HepG2 (cell line): ENCODE data around the gene ANAPC16. TPM values are rescaled to one million over a fixed set of nuclear protein-coding genes. Genes with fewer than 3 reads are reported as not detected.

ENCODE experiments used
- ARHGAP35 ChIP-seq: sonication (generic); formaldehyde crosslinking; IDR thresholded peaks from 2 replicates; pipeline ENCODE4 v1.9.0; 2022; ENCODE audit warnings: mild to moderate bottlenecking, inconsistent platforms, moderate library complexity, missing genetic modification reagents, borderline replicate concordance
- CEBPB ChIP-seq: IDR thresholded peaks from 2 replicates; pipeline ENCODE4 v1.6.1; 2011; ENCODE audit warnings: low read depth, low read length, improper control_type of control experiment, borderline replicate concordance
- CREB1 ChIP-seq, 2 experiments: fragments of 450-650 bp in 1 of 2; IDR thresholded peaks; 2 replicates each; pipeline ENCODE4 v1.6.1; 2016 to 2017; ENCODE audit warnings: control low read depth in 1 of 2, mild to moderate bottlenecking in 1 of 2, missing compliant biosample characterization in 1 of 2, missing genetic modification characterization in 1 of 2
- FOSL2 ChIP-seq: sonication (generic); formaldehyde crosslinking; IDR thresholded peaks from 2 replicates; pipeline ENCODE4 v1.4.0; 2020; ENCODE audit warnings: missing genetic modification reagents
- FOXP4 ChIP-seq: sonication (generic); formaldehyde crosslinking; IDR thresholded peaks from 2 replicates; pipeline ENCODE4 v1.4.0; 2020; ENCODE audit warnings: missing genetic modification reagents
- GPN1 ChIP-seq: sonication (generic); formaldehyde crosslinking; IDR thresholded peaks from 2 replicates; pipeline ENCODE4 v1.5.1; 2020; ENCODE audit warnings: missing genetic modification reagents, borderline replicate concordance
- GTF2F1 ChIP-seq: fragments of 150-350 bp; IDR thresholded peaks from 2 replicates; pipeline ENCODE4 v1.6.1; 2014; ENCODE audit warnings: low read length
- HIC2 ChIP-seq: sonication (generic); formaldehyde crosslinking; IDR thresholded peaks from 2 replicates; pipeline ENCODE4 v1.9.0; 2022; ENCODE audit warnings: low read depth, missing genetic modification reagents
- NONO ChIP-seq, 2 experiments: fragments of 450-650 bp in 1 of 2; sonication (generic) in 1 of 2; formaldehyde crosslinking in 1 of 2; IDR thresholded peaks in 1 of 2; conservative IDR thresholded peaks in 1 of 2; 2 replicates each; pipeline versions ENCODE4 v1.6.1 to v1.8.0; 2017 to 2022; ENCODE audit warnings: mild to moderate bottlenecking in 1 of 2, missing genetic modification reagents in 1 of 2, moderate library complexity in 1 of 2
- PITX1 ChIP-seq: sonication (generic); formaldehyde crosslinking; IDR thresholded peaks from 2 replicates; pipeline ENCODE4 v1.5.1; 2020; ENCODE audit warnings: mild to moderate bottlenecking, missing genetic modification reagents
- REL ChIP-seq: sonication (generic); formaldehyde crosslinking; conservative IDR thresholded peaks from 2 replicates; pipeline ENCODE4 v1.8.0; 2022; ENCODE audit warnings: mild to moderate bottlenecking, missing genetic modification reagents, moderate library complexity
- RXRA ChIP-seq: sonication (generic); formaldehyde crosslinking; IDR thresholded peaks from 2 replicates; pipeline ENCODE4 v1.5.1; 2020; ENCODE audit warnings: missing genetic modification reagents
- SAP130 ChIP-seq: IDR thresholded peaks from 2 replicates; pipeline ENCODE4 v1.6.1; 2016; ENCODE audit warnings: low read depth
- TBX2 ChIP-seq: sonication (generic); formaldehyde crosslinking; IDR thresholded peaks from 2 replicates; pipeline ENCODE4 v1.5.0; 2020; ENCODE audit warnings: missing genetic modification reagents, mild to moderate bottlenecking, borderline replicate concordance
- ZBTB49 ChIP-seq: sonication (generic); formaldehyde crosslinking; IDR thresholded peaks from 2 replicates; pipeline ENCODE4 v1.4.0; 2020; ENCODE audit warnings: missing genetic modification reagents, borderline replicate concordance
- ZHX1 ChIP-seq: sonication (generic); formaldehyde crosslinking; IDR thresholded peaks from 2 replicates; pipeline ENCODE4 v1.8.1; 2022; ENCODE audit warnings: low read depth, mild to moderate bottlenecking, missing genetic modification reagents
- ZNF292 ChIP-seq: sonication (generic); formaldehyde crosslinking; IDR thresholded peaks from 2 replicates; pipeline ENCODE4 v1.8.1; 2022; ENCODE audit warnings: mild to moderate bottlenecking, low read depth, missing genetic modification reagents, borderline replicate concordance
- ZNF746 ChIP-seq: sonication (generic); formaldehyde crosslinking; IDR thresholded peaks from 2 replicates; pipeline ENCODE4 v1.8.0; 2022; ENCODE audit warnings: mild to moderate bottlenecking, missing genetic modification reagents
- ZSCAN31 ChIP-seq: sonication (generic); formaldehyde crosslinking; IDR thresholded peaks from 2 replicates; pipeline ENCODE4 v1.5.0; 2020; ENCODE audit warnings: low read depth, mild to moderate bottlenecking, missing genetic modification reagents
- polyA plus RNA-seq, 8 experiments: library from polyadenylated mRNA; depleted of rRNA in 3 of 8; stranded (reverse) in 7 of 8; unstranded in 1 of 8; fragments of >200 nt; fragmentation: Illumina TruSeq in 4 of 8; extraction: Trizol in 4 of 8; gene quantifications; 2 replicates each; pipeline versions ENCODE4 v1.2.1 to v1.2.3, GENCODE V29; 2011 to 2016; ENCODE audit warnings: low read depth in 4 of 8, missing spikeins in 1 of 8, mixed read lengths in 1 of 8; ENCODE audit not compliant: insufficient read depth in 1 of 8
- total RNA-seq, 5 experiments: library from RNA; depleted of rRNA; stranded (reverse); fragments of >200 nt; fragmentation: Illumina TruSeq; extraction: Trizol; gene quantifications; 2 replicates each; pipeline ENCODE4 v1.2.3, GENCODE V29; 2016; ENCODE audit warnings: low read depth in 1 of 5

Gene ANAPC16
- total and polyA plus RNA-seq, 2 of the 13 experiments (the other 11 are each of a cell fraction or from before 2014, with no cell fraction given), result 74.8 to 89.4 TPM

GRCh38 chr10:72263613-72264241, 47.9 kb downstream of the ANAPC16 start (continued):
- TF ChIP-seq PITX1 (CRISPR knock-in tag), result peak; percentile 51; the same call in 1 of the 2 replicates
- peak; percentile 79 for TF ChIP-seq CEBPB
- TF ChIP-seq NONO (IDR thresholded peaks at IDR 0.05), result no peak
- TF ChIP-seq NONO (CRISPR knock-in tag; conservative IDR thresholded peaks at IDR 0.05), result no peak
- no peak for TF ChIP-seq ARHGAP35 (CRISPR knock-in tag)
- TF ChIP-seq FOSL2, result peak; percentile 11; the same call in 1 of the 2 replicates
- 0 out of 2 replicates have a peak, but pooled peaks have one; percentile 27 for TF ChIP-seq ZHX1 (CRISPR knock-in tag)
- TF ChIP-seq REL (CRISPR knock-in tag), result no peak
- 0 out of 2 replicates have a peak, but pooled peaks have one; percentile 34 for TF ChIP-seq ZSCAN31 (CRISPR knock-in tag)
- no peak for TF ChIP-seq CREB1 (IDR thresholded peaks at IDR 0.05)
- no peak for TF ChIP-seq CREB1 (CRISPR knock-in tag; IDR thresholded peaks at IDR 0.05)
- no peak for TF ChIP-seq FOXP4
- TF ChIP-seq SAP130 (CRISPR knock-in tag), result peak; percentile 60
- TF ChIP-seq GTF2F1, result no peak
- peak; percentile 71 for TF ChIP-seq ZNF292 (CRISPR knock-in tag)
- TF ChIP-seq TBX2 (CRISPR knock-in tag), result peak; percentile 62; the same call in 1 of the 2 replicates
- peak; percentile 46; the same call in 1 of the 2 replicates for TF ChIP-seq HIC2 (CRISPR knock-in tag)
- no peak for TF ChIP-seq ZBTB49
- TF ChIP-seq ZNF746, result no peak; the same call in 1 of the 2 replicates
- no peak for TF ChIP-seq GPN1
- peak; percentile 22; the same call in 1 of the 2 replicates for TF ChIP-seq RXRA (CRISPR knock-in tag)
